HG03432 (cell line): ENCODE results near the gene ZCCHC4.
A peak's percentile ranks its signal among the peaks of the same experiment; 100 is the strongest.

ENCODE experiments used
- ATAC-seq: cut with Tn5 transposase; IDR thresholded peaks from one replicate; pipeline ENCODE4 v1.9.1; 2021; ENCODE audit warnings: mild to moderate bottlenecking, moderate library complexity; ENCODE audit not compliant: unreplicated experiment

Gene ZCCHC4

GRCh38 chr4:25312496-25313200, at the start of gene ZCCHC4:
Gene ZCCHC4, plus strand, starts transcription at chr4:25312774. Its CDS starts 36 bp downstream, at chr4:25312810.
- peak; percentile 86 for ATAC-seq

GRCh38 chr4:25271866-25272265, 40.7 kb upstream of the ZCCHC4 start:
- ATAC-seq, result no peak

GRCh38 chr4:25280210-25280609, 32.4 kb upstream of the ZCCHC4 start:
- ATAC-seq, result no peak

GRCh38 chr4:25283948-25284347, 28.6 kb upstream of the ZCCHC4 start:
- no peak for ATAC-seq

GRCh38 chr4:25284466-25284865, 28.1 kb upstream of the ZCCHC4 start:
- ATAC-seq, result no peak

GRCh38 chr4:25290490-25291067, 22.0 kb upstream of the ZCCHC4 start:
- ATAC-seq, result no peak

GRCh38 chr4:25291158-25291733, 21.3 kb upstream of the ZCCHC4 start:
- no peak for ATAC-seq

- ATAC-seq, result no peak
Measured at GRCh38 chr4:25297528-25298242, 14.9 kb upstream of the ZCCHC4 start.

GRCh38 chr4:25299476-25300203, 12.9 kb upstream of the ZCCHC4 start:
- ATAC-seq, result no peak

GRCh38 chr4:25301471-25301870, 11.1 kb upstream of the ZCCHC4 start:
- no peak for ATAC-seq

GRCh38 chr4:25302626-25303025, 9.9 kb upstream of the ZCCHC4 start:
- ATAC-seq, result no peak

GRCh38 chr4:25303578-25303977, 9.0 kb upstream of the ZCCHC4 start:
- no peak for ATAC-seq

GRCh38 chr4:25306518-25307057, 6.0 kb upstream of the ZCCHC4 start:
- ATAC-seq, result no peak

- no peak for ATAC-seq
Measured at GRCh38 chr4:25307596-25307995, 5.0 kb upstream of the ZCCHC4 start.

- ATAC-seq, result no peak
Measured at GRCh38 chr4:25308306-25308705, 4.3 kb upstream of the ZCCHC4 start.

GRCh38 chr4:25308761-25309160, 3.8 kb upstream of the ZCCHC4 start:
- ATAC-seq, result no peak

GRCh38 chr4:25310066-25310802, 2.3 kb upstream of the ZCCHC4 start:
- peak; percentile 71 for ATAC-seq

- peak; percentile 13 for ATAC-seq
Measured at GRCh38 chr4:25310803-25311166, 1.8 kb upstream of the ZCCHC4 start.

GRCh38 chr4:25313201-25313895, 774 bp downstream of the ZCCHC4 start:
- ATAC-seq, result no peak

- no peak for ATAC-seq
Measured at GRCh38 chr4:25320336-25320735, 7.8 kb downstream of the ZCCHC4 start.
